ENCODE results near the gene CDC42EP1. TPM values are rescaled to one million over a fixed set of nuclear protein-coding genes. Genes with fewer than 3 reads are reported as not detected.

The CDC42EP1 gene
- total and polyA plus RNA-seq, 2 donors (not counting 3 experiments of a cell fraction or from before 2014, with no cell fraction given): 82.2 to 141 TPM

DNA sequence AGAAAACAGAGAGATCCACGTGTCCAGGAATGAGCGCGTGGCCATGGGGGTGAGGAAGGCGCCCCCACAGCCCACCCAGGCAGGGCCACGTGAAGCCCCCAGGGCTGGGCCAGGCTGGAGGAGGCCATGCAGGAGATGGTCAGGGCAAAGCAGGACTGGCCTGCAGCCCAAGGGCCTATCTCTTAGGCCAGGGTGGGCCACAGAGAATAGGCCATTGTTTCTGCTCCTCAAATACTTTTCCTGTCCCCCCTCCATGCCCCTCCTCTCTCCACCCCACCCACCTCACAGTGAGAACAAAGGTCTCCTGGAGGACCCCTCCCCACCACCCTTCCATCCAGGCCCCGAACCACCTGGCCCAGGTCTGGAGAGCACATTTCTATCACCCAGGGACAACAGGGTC, 8.3 kb upstream of the CDC42EP1 start:
- H2AFZ ChIP-seq (ENCODE audit: low read depth, low read length): no peak overlapping the region
- H3K4me2 ChIP-seq (ENCODE audit: insufficient read depth, low read length): no peak overlapping the region

More for the DNA sequence above, 8.3 kb upstream of the CDC42EP1 start:
- no peak overlapping the region for H3K9ac ChIP-seq (replicated peaks; ENCODE audit: extremely low read depth, insufficient read depth, low read length)
- ChIA-PET POLR2A (no interaction called here), CTCF (interaction anchor here (1.0 to 16.0 kb wide), 3 partner anchors 13 to 40 kb away, joined by 3 to 977 read pairs (median 9); partner anchors contain the start of gene CDC42EP1)
- H3K4me3 ChIP-seq (replicated peaks in 1 of 3; ENCODE audit: insufficient read depth in 1 of 3, low read depth in 1 of 3, low read length in 3 of 3): no peak overlapping the region
- no peaks in the 10 kb centered on the region for H3K79me2 ChIP-seq (ENCODE audit: control insufficient read depth, insufficient read depth, low read length)
- no peaks in the 10 kb centered on the region for H3K9me3 ChIP-seq (replicated peaks; ENCODE audit: control insufficient read depth, insufficient read depth, low read length)
- peaks cover 27% of the 10 kb centered on the region for H3K4me1 ChIP-seq (ENCODE audit: control insufficient read depth, extremely low read depth, insufficient read depth, low read length)
- no peaks in the 10 kb centered on the region for H4K20me1 ChIP-seq (replicated peaks; ENCODE audit: control insufficient read depth, extremely low read depth, insufficient read depth, low read length)
- intact Hi-C loops (cut with micrococcal nuclease) (no loop called here), dilution Hi-C loops (cut with MboI; ENCODE audit: extremely low pct_ligation_motif_present, low sequenced_read_pairs) (no loop called here)
- TF ChIP-seq POLR2AphosphoS5 (IDR thresholded peaks at IDR 0.05; ENCODE audit: insufficient read depth, low read depth, low read length): no peak
- no peak for TF ChIP-seq FOS (IDR thresholded peaks at IDR 0.05; ENCODE audit: borderline replicate concordance, insufficient read depth, low read length)
- no peak for TF ChIP-seq JUN (IDR thresholded peaks at IDR 0.05; ENCODE audit: borderline replicate concordance, insufficient read depth, insufficient read length, low read depth)
- TF ChIP-seq EZH2 (IDR thresholded peaks at IDR 0.05; ENCODE audit: borderline replicate concordance, low read depth, low read length, severe bottlenecking): no peak
- TF ChIP-seq POLR2A (IDR thresholded peaks at IDR 0.05; ENCODE audit: low read depth, low read length): no peak
- no peak for TF ChIP-seq MYC (IDR thresholded peaks at IDR 0.05; ENCODE audit: low read depth, low read length)
- TF ChIP-seq, protein P1, sequence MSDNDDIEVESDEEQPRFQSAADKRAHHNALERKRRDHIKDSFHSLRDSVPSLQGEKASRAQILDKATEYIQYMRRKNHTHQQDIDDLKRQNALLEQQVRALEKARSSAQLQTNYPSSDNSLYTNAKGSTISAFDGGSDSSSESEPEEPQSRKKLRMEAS (IDR thresholded peaks at IDR 0.05; ENCODE audit: insufficient read depth, insufficient read length): no peak
- TF ChIP-seq, protein P2, sequence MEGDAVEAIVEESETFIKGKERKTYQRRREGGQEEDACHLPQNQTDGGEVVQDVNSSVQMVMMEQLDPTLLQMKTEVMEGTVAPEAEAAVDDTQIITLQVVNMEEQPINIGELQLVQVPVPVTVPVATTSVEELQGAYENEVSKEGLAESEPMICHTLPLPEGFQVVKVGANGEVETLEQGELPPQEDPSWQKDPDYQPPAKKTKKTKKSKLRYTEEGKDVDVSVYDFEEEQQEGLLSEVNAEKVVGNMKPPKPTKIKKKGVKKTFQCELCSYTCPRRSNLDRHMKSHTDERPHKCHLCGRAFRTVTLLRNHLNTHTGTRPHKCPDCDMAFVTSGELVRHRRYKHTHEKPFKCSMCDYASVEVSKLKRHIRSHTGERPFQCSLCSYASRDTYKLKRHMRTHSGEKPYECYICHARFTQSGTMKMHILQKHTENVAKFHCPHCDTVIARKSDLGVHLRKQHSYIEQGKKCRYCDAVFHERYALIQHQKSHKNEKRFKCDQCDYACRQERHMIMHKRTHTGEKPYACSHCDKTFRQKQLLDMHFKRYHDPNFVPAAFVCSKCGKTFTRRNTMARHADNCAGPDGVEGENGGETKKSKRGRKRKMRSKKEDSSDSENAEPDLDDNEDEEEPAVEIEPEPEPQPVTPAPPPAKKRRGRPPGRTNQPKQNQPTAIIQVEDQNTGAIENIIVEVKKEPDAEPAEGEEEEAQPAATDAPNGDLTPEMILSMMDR (IDR thresholded peaks at IDR 0.05; ENCODE audit: extremely low read depth in 1 of 2, insufficient read depth in 1 of 2, low read depth in 1 of 2, low read length in 2 of 2): no peak
- no peak for TF ChIP-seq GATA2 (IDR thresholded peaks at IDR 0.05; ENCODE audit: insufficient read depth, insufficient read length, low read depth, low read length)
- no peaks in the 10 kb centered on the region for H3K27me3 ChIP-seq (ENCODE audit: control insufficient read depth in 2 of 2, insufficient read depth in 2 of 2, low read length in 2 of 2)
- no TSS peak for BruUV-seq (replicated peaks)
- H3K27ac ChIP-seq (ENCODE audit: insufficient read depth, low read depth, low read length): no peak overlapping the region
- H3K9me1 ChIP-seq (replicated peaks; ENCODE audit: control insufficient read depth, extremely low read depth, insufficient read depth, low read length): no peaks in the 10 kb centered on the region
- H3K36me3 ChIP-seq (ENCODE audit: control insufficient read depth in 2 of 2, extremely low read depth in 1 of 2, insufficient read depth in 2 of 2, low read length in 2 of 2): no peaks in the 10 kb centered on the region
- FAIRE-seq: no peak
- DNase-seq (ENCODE audit: low read depth, low spot score): no peak

Measured in endothelial cell of umbilical vein (primary cell).